Measurements from ENCODE around the gene CD27.

DNA sequence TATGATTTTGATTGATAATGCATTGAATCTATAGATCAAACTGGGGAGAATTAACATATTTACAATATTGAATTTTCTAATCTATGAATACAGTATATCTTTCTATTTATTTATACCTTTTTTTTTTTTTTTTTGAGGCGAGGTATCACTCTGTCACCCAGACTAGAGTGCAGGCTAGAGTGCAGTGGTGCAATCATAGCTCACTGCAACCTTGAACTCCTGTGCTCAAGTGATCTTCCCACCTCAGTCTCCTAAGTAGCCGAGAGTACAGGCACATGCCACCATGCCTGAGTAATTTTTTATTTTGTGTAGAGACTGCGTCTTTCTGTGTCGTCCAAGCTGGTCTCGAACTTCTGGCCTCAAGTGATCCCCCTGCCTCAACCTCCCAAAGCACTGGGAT lies 40.4 kb upstream of the CD27 start:
- TF ChIP-seq CTCF (IDR thresholded peaks at IDR 0.05; ENCODE audit: insufficient read depth, low read length, poor library complexity, severe bottlenecking) = no peak
- TF ChIP-seq EZH2phosphoT487 (conservative IDR thresholded peaks at IDR 0.05; ENCODE audit: low read length) = no peak

Measured in SU-DHL-6 (cell line).